ENCODE measurements around the gene CBY2. TPM values are rescaled to one million over a fixed set of nuclear protein-coding genes. Genes with fewer than 3 reads are reported as not detected.

Gene CBY2
- total and polyA plus RNA-seq, 2 donors (not counting 1 experiment from before 2014, with no cell fraction given), result not detected

- H3K27ac Mint-ChIP-seq, result no peak overlapping the region
- Histone ChIP-seq H3K36me3 (replicated peaks in 1 of 2; ENCODE audit: control extremely low read depth in 1 of 2, control insufficient read depth in 1 of 2, extremely low read depth in 1 of 2, insufficient read depth in 2 of 2, low read length in 1 of 2) (no peaks in the 10 kb centered on the region), H3K27ac (ENCODE audit: low read length in 2 of 2) (no peak overlapping the region), H2AFZ (ENCODE audit: insufficient read depth, low read depth, low read length, poor library complexity, severe bottlenecking) (no peak overlapping the region), H4K20me1 (ENCODE audit: control insufficient read depth, insufficient read depth, low read length, poor library complexity, severe bottlenecking) (no peaks in the 10 kb centered on the region), H3K9me3 (ENCODE audit: control extremely low read depth in 1 of 3, control insufficient read depth in 2 of 3, insufficient read depth in 1 of 3, low read length in 2 of 3) (no peaks in the 10 kb centered on the region), H3K27me3 (replicated peaks in 1 of 4; ENCODE audit: control extremely low read depth in 1 of 4, control insufficient read depth in 3 of 4, insufficient read depth in 4 of 4, low read length in 3 of 4) (no peaks in the 10 kb centered on the region), H3K79me2 (ENCODE audit: control insufficient read depth, insufficient read depth, low read length) (no peaks in the 10 kb centered on the region), H3K9ac (ENCODE audit: low read length) (no peak overlapping the region), H3K4me3 (ENCODE audit: control extremely low read depth in 1 of 5, extremely low read depth in 1 of 5, insufficient read depth in 1 of 5, low read depth in 2 of 5, low read length in 4 of 5) (no peak overlapping the region), H3K4me1 (ENCODE audit: control insufficient read depth in 2 of 2, insufficient read depth in 2 of 2, low read length in 2 of 2) (no peaks in the 10 kb centered on the region), H3K4me2 (replicated peaks; ENCODE audit: low read depth, low read length, poor library complexity, severe bottlenecking) (no peak overlapping the region)
- CTCF ChIA-PET, result no interaction called here
- no peak for ATAC-seq (ENCODE audit: low read depth)
- 92% methylated on average over 2 of the region's 3 CpGs for WGBS (ENCODE audit: insufficient coverage)
- no peaks in the 10 kb centered on the region for H3K9me3 Mint-ChIP-seq (ENCODE audit: insufficient read depth)
- intact Hi-C loops (cut with micrococcal nuclease), result no loop called here
- POLR2A ChIA-PET, result no interaction called here
- TF ChIP-seq EZH2 (IDR thresholded peaks at IDR 0.05; ENCODE audit: borderline replicate concordance, insufficient read depth, low read depth, low read length, poor library complexity, severe bottlenecking) (no peak), CTCF (IDR thresholded peaks at IDR 0.05) (no peak)
- no peaks in the 10 kb centered on the region for H3K4me1 Mint-ChIP-seq
- no peak overlapping the region for H3K4me3 Mint-ChIP-seq
- DNase-seq, result no peak
- peaks cover 6% of the 10 kb centered on the region for H3K27me3 Mint-ChIP-seq
Observed at GRCh38 chr13:45702869-45703391, 810 bp downstream of the CBY2 start.

- CTCF ChIA-PET, result no interaction called here
- H3K79me2 ChIP-seq (ENCODE audit: control insufficient read depth, insufficient read depth, low read length), result no peaks in the 10 kb centered on the region
Observed at GRCh38 chr13:45704211-45704739, 2.2 kb downstream of the CBY2 start.

More at GRCh38 chr13:45704211-45704739, 2.2 kb downstream of the CBY2 start:
- Mint-ChIP-seq H3K9me3 (ENCODE audit: insufficient read depth) (no peaks in the 10 kb centered on the region), H3K27ac (no peak overlapping the region), H3K4me1 (no peaks in the 10 kb centered on the region), H3K27me3 (peaks cover 6% of the 10 kb centered on the region), H3K4me3 (no peak overlapping the region)
- Histone ChIP-seq H3K27ac (ENCODE audit: low read length in 2 of 2) (no peak overlapping the region), H3K4me2 (replicated peaks; ENCODE audit: low read depth, low read length, poor library complexity, severe bottlenecking) (no peak overlapping the region), H3K4me1 (ENCODE audit: control insufficient read depth in 2 of 2, insufficient read depth in 2 of 2, low read length in 2 of 2) (no peaks in the 10 kb centered on the region), H2AFZ (ENCODE audit: insufficient read depth, low read depth, low read length, poor library complexity, severe bottlenecking) (no peak overlapping the region), H3K9me3 (ENCODE audit: control extremely low read depth in 1 of 3, control insufficient read depth in 2 of 3, insufficient read depth in 1 of 3, low read length in 2 of 3) (no peaks in the 10 kb centered on the region), H3K4me3 (ENCODE audit: control extremely low read depth in 1 of 5, extremely low read depth in 1 of 5, insufficient read depth in 1 of 5, low read depth in 2 of 5, low read length in 4 of 5) (no peak overlapping the region), H3K36me3 (replicated peaks in 1 of 2; ENCODE audit: control extremely low read depth in 1 of 2, control insufficient read depth in 1 of 2, extremely low read depth in 1 of 2, insufficient read depth in 2 of 2, low read length in 1 of 2) (no peaks in the 10 kb centered on the region), H3K27me3 (replicated peaks in 1 of 4; ENCODE audit: control extremely low read depth in 1 of 4, control insufficient read depth in 3 of 4, insufficient read depth in 4 of 4, low read length in 3 of 4) (no peaks in the 10 kb centered on the region), H4K20me1 (ENCODE audit: control insufficient read depth, insufficient read depth, low read length, poor library complexity, severe bottlenecking) (no peaks in the 10 kb centered on the region), H3K9ac (ENCODE audit: low read length) (no peak overlapping the region)
- POLR2A ChIA-PET, result no interaction called here
- ATAC-seq (ENCODE audit: low read depth) (no peak), DNase-seq (no peak)
- no peak for TF ChIP-seq CTCF (IDR thresholded peaks at IDR 0.05)
- 96% methylated on average over 6 of the region's 9 CpGs for WGBS (ENCODE audit: insufficient coverage)
- intact Hi-C loops (cut with micrococcal nuclease), result no loop called here

Measured in B cell (primary cell).